ENCODE data around the gene PSD2.

Gene PSD2

DNA sequence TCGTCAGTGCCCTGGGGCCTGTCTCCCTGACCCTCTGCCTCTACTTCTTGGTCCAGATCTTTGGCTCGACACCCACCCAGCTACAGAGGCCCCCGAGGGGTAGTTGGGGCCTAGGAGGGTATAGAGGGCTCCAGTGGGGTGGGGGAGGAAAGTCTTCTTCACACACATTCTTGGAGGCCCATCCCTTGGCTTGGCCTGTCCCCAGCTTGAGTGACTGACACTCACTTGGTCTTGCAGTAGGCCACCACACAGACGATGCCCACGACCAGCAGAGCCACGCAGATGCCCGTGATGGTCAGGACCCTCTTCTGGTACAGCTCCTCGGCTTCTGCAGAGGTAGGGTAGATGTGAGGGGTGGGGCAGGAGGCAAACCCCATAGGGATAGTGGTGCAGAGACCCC lies 59.8 kb downstream of the PSD2 start:
- TF ChIP-seq, protein P1, sequence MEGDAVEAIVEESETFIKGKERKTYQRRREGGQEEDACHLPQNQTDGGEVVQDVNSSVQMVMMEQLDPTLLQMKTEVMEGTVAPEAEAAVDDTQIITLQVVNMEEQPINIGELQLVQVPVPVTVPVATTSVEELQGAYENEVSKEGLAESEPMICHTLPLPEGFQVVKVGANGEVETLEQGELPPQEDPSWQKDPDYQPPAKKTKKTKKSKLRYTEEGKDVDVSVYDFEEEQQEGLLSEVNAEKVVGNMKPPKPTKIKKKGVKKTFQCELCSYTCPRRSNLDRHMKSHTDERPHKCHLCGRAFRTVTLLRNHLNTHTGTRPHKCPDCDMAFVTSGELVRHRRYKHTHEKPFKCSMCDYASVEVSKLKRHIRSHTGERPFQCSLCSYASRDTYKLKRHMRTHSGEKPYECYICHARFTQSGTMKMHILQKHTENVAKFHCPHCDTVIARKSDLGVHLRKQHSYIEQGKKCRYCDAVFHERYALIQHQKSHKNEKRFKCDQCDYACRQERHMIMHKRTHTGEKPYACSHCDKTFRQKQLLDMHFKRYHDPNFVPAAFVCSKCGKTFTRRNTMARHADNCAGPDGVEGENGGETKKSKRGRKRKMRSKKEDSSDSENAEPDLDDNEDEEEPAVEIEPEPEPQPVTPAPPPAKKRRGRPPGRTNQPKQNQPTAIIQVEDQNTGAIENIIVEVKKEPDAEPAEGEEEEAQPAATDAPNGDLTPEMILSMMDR (IDR thresholded peaks at IDR 0.05; ENCODE audit: low read depth, low read length) = no peak
- H3K4me3 ChIP-seq (replicated peaks in 1 of 2; ENCODE audit: low read depth in 2 of 2, low read length in 2 of 2) = no peak overlapping the region
- DNase-seq (ENCODE audit: low read depth in 2 of 2) = no peak

DNA sequence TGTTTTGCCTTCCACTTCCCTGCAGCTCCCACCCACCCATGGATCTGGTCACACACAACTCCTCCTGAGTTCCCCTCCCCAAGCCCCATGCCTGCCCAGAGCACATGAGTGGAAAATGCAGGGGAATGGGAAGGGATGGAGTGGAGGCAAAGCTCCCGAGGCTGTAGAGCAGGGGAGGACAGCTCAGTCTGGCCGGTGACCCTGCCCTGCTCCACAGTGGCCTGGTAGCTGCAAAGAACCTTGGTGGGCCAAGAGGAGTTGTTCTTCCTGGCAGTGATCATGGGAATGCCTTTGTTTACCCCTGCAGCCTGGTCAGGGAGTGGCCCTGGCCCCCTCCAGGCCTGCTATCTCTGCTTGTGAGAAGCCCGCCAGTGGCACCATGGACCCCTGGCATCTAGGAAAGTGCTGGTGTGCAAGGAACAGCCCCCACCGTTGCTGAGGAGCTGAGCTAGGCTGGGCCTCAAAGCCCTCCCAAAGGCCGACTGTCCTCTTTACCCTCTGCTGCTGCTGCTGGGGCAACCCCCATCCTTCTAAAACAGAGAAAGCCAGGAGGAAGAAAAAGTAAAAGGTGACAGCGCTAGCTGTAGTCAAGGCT lies 60.4 kb downstream of the PSD2 start:
- no peak for DNase-seq (ENCODE audit: low read depth in 2 of 2)
- TF ChIP-seq, protein P1 (IDR thresholded peaks at IDR 0.05; ENCODE audit: low read depth, low read length) = no peak
- H3K4me3 ChIP-seq (replicated peaks in 1 of 2; ENCODE audit: low read depth in 2 of 2, low read length in 2 of 2) = no peak overlapping the region

DNA sequence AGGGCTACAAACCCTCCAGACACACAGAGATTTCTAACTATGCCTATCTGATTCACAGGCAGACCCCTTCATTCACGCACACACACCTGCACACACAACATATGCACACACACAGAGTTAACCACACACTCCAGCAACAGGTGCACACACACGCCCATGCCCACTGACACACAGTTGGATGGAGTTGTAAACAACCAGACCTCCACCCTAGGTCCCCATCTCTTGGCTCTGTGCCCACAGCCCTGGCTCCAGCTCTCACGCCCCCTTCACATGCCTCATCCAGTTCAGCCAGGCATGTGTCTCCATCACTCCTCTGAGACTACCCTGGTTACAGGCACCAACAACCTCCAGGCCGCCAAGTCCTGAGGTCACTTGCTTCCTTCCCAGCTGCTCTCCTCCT lies 61.1 kb downstream of the PSD2 start:
- TF ChIP-seq, protein P1 (IDR thresholded peaks at IDR 0.05; ENCODE audit: low read depth, low read length) = no peak
- no peak for DNase-seq (ENCODE audit: low read depth in 2 of 2)
- no peak overlapping the region for H3K4me3 ChIP-seq (replicated peaks in 1 of 2; ENCODE audit: low read depth in 2 of 2, low read length in 2 of 2)

DNA sequence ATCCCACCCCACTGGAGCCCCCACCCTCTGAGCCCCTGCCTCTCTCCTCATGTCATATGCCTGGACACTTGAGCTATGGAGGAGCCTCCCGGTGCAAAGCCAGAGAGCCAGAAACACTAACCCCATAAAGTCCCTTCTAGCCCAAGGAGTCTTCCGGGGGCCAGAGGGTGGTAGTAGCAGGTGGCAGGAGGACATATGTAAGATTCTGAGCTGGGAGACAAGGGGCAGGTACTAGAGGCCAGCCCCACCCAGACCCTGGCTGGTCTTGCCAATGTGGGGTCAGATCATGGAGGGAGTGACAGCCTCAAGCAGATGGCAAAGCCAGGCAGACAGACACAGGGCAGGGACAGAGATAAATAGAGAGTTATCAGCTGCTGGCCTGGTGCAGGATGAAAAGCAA lies 63.4 kb downstream of the PSD2 start:
- TF ChIP-seq, protein P1 (IDR thresholded peaks at IDR 0.05; ENCODE audit: low read depth, low read length) = no peak
- no peak overlapping the region for H3K4me3 ChIP-seq (replicated peaks in 1 of 2; ENCODE audit: low read depth in 2 of 2, low read length in 2 of 2)
- DNase-seq (ENCODE audit: low read depth in 2 of 2) = no peak

DNA sequence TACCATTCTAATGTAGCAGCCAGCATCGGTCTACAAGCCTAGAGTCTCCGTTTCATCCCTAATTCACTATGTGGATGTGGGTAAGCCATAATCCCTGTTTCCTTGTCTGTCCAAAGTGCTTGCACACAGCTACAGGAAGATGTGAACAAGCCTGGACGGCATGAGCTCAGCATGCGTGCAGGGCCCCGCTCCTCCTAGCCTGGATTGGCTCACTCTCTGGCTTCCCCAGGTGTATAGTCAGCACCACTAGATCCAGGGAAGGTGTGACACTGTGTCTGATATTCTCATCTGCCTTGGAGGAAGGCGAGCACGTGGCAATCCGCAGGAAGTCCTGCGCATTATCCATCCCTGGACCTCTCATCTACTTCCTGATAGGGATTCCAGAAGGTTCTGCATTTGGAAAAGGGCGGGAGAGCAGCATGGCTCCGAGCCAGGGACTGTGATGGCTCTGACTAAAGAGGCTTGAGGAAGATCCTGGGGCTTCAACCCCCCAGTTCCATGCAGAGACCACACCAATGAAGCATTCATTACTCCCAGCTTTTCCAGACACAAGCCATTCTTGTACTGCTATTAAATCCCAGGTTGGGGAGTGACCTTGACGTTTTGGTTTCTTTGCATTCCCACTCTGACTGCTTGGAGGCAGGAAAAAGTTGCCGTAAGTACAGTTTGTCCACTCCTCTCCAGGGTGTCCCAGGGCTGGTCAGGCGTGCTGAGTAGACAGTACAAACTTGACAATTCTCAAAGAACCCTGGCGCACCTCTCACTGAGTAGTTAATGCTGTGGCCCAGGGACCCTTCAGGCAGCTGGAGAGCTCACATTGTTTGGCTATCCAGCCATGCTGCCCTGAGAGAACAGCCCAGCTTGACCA lies 65.6 kb downstream of the PSD2 start:
- TF ChIP-seq, protein P1 (IDR thresholded peaks at IDR 0.05; ENCODE audit: low read depth, low read length) = no peak
- H3K4me3 ChIP-seq (replicated peaks in 1 of 2; ENCODE audit: low read depth in 2 of 2, low read length in 2 of 2) = no peak overlapping the region
- DNase-seq (ENCODE audit: low read depth in 2 of 2) = no peak

DNA sequence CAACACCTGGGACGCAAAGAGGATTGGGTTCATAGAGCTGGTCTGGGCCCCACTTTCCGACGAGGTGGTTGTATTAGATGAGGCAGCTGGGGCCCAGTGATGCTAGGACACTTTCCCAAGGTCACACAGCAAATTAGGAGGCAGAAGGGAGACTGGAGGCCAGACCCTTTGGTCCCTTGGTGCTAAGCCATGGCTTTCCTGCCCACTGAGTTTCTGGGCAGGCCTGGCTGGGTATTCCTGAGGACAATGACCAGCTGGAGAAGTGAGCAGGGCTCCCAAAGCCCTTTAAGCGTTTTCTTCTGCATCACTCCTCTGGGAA lies 66.2 kb downstream of the PSD2 start:
- TF ChIP-seq, protein P1 (IDR thresholded peaks at IDR 0.05; ENCODE audit: low read depth, low read length) = no peak

More for the DNA sequence above, 66.2 kb downstream of the PSD2 start:
- H3K4me3 ChIP-seq (replicated peaks in 1 of 2; ENCODE audit: low read depth in 2 of 2, low read length in 2 of 2) = no peak overlapping the region
- no peak for DNase-seq (ENCODE audit: low read depth in 2 of 2)
